Measurements from ENCODE around the gene PITPNB.

PITPNB gene

GRCh38 chr22:27820896-27821866, 97.9 kb downstream of the PITPNB start:
- no peaks in the 10 kb centered on the region for H3K9me3 ChIP-seq (ENCODE audit: control insufficient read depth in 2 of 2, low read length in 2 of 2)
- no peaks in the 10 kb centered on the region for H3K4me1 ChIP-seq (ENCODE audit: control insufficient read depth in 2 of 2, insufficient read depth in 2 of 2, low read length in 2 of 2)
- no peak overlapping the region for H3K4me3 ChIP-seq (ENCODE audit: low read length in 2 of 2)
- H3K36me3 ChIP-seq (ENCODE audit: control insufficient read depth in 2 of 2, insufficient read depth in 2 of 2, low read length in 2 of 2), result no peaks in the 10 kb centered on the region
- H3K27ac ChIP-seq (ENCODE audit: low read depth in 2 of 2, low read length in 2 of 2), result no peak overlapping the region
- H3K9ac ChIP-seq (ENCODE audit: low read depth in 1 of 2, low read length in 2 of 2), result no peak overlapping the region
- no peaks in the 10 kb centered on the region for H3K27me3 ChIP-seq (ENCODE audit: control insufficient read depth in 2 of 2, insufficient read depth in 2 of 2, low read length in 2 of 2)

GRCh38 chr22:27816552-27816951, 102.5 kb downstream of the PITPNB start:
- Histone ChIP-seq H3K27ac (ENCODE audit: low read depth in 2 of 2, low read length in 2 of 2) (no peak overlapping the region), H3K36me3 (ENCODE audit: control insufficient read depth in 2 of 2, insufficient read depth in 2 of 2, low read length in 2 of 2) (no peaks in the 10 kb centered on the region), H3K27me3 (ENCODE audit: control insufficient read depth in 2 of 2, insufficient read depth in 2 of 2, low read length in 2 of 2) (no peaks in the 10 kb centered on the region), H3K9me3 (ENCODE audit: control insufficient read depth in 2 of 2, low read length in 2 of 2) (no peaks in the 10 kb centered on the region), H3K4me1 (ENCODE audit: control insufficient read depth in 2 of 2, insufficient read depth in 2 of 2, low read length in 2 of 2) (no peaks in the 10 kb centered on the region), H3K4me3 (ENCODE audit: low read length in 2 of 2) (no peak overlapping the region), H3K9ac (ENCODE audit: low read depth in 1 of 2, low read length in 2 of 2) (no peak overlapping the region)

GRCh38 chr22:27815826-27816530, 103.1 kb downstream of the PITPNB start:
- Histone ChIP-seq H3K27me3 (ENCODE audit: control insufficient read depth in 2 of 2, insufficient read depth in 2 of 2, low read length in 2 of 2) (no peaks in the 10 kb centered on the region), H3K9ac (ENCODE audit: low read depth in 1 of 2, low read length in 2 of 2) (no peak overlapping the region), H3K4me3 (ENCODE audit: low read length in 2 of 2) (no peak overlapping the region), H3K27ac (ENCODE audit: low read depth in 2 of 2, low read length in 2 of 2) (no peak overlapping the region), H3K4me1 (ENCODE audit: control insufficient read depth in 2 of 2, insufficient read depth in 2 of 2, low read length in 2 of 2) (peaks cover 0 to under 1% of the 10 kb centered on the region in 2 donors), H3K36me3 (ENCODE audit: control insufficient read depth in 2 of 2, insufficient read depth in 2 of 2, low read length in 2 of 2) (no peaks in the 10 kb centered on the region), H3K9me3 (ENCODE audit: control insufficient read depth in 2 of 2, low read length in 2 of 2) (no peaks in the 10 kb centered on the region)

- Histone ChIP-seq H3K4me1 (ENCODE audit: control insufficient read depth in 2 of 2, insufficient read depth in 2 of 2, low read length in 2 of 2) (peaks cover 0 to 3% of the 10 kb centered on the region in 2 donors), H3K9me3 (ENCODE audit: control insufficient read depth in 2 of 2, low read length in 2 of 2) (no peaks in the 10 kb centered on the region), H3K27ac (ENCODE audit: low read depth in 2 of 2, low read length in 2 of 2) (no peak overlapping the region), H3K4me3 (ENCODE audit: low read length in 2 of 2) (no peak overlapping the region), H3K36me3 (ENCODE audit: control insufficient read depth in 2 of 2, insufficient read depth in 2 of 2, low read length in 2 of 2) (no peaks in the 10 kb centered on the region), H3K27me3 (ENCODE audit: control insufficient read depth in 2 of 2, insufficient read depth in 2 of 2, low read length in 2 of 2) (peaks cover 0 to 4% of the 10 kb centered on the region in 2 donors), H3K9ac (ENCODE audit: low read depth in 1 of 2, low read length in 2 of 2) (no peak overlapping the region)
Observed at GRCh38 chr22:27814993-27815392, 104.1 kb downstream of the PITPNB start.

GRCh38 chr22:27811778-27812177, 107.3 kb downstream of the PITPNB start:
- no peaks in the 10 kb centered on the region for H3K36me3 ChIP-seq (ENCODE audit: control insufficient read depth in 2 of 2, insufficient read depth in 2 of 2, low read length in 2 of 2)
- no peak overlapping the region for H3K9ac ChIP-seq (ENCODE audit: low read depth in 1 of 2, low read length in 2 of 2)
- H3K9me3 ChIP-seq (ENCODE audit: control insufficient read depth in 2 of 2, low read length in 2 of 2), result no peaks in the 10 kb centered on the region
- peaks cover 7% of the 10 kb centered on the region in 2 donors for H3K27me3 ChIP-seq (ENCODE audit: control insufficient read depth in 2 of 2, insufficient read depth in 2 of 2, low read length in 2 of 2)
- H3K27ac ChIP-seq (ENCODE audit: low read depth in 2 of 2, low read length in 2 of 2), result no peak overlapping the region
- no peak overlapping the region for H3K4me3 ChIP-seq (ENCODE audit: low read length in 2 of 2)
- H3K4me1 ChIP-seq (ENCODE audit: control insufficient read depth in 2 of 2, insufficient read depth in 2 of 2, low read length in 2 of 2), result peaks cover 0 to 3% of the 10 kb centered on the region in 2 donors

GRCh38 chr22:27810609-27811151, 108.4 kb downstream of the PITPNB start:
- peaks cover 7% of the 10 kb centered on the region in 2 donors for H3K27me3 ChIP-seq (ENCODE audit: control insufficient read depth in 2 of 2, insufficient read depth in 2 of 2, low read length in 2 of 2)
- H3K4me3 ChIP-seq (ENCODE audit: low read length in 2 of 2), result no peak overlapping the region
- H3K4me1 ChIP-seq (ENCODE audit: control insufficient read depth in 2 of 2, insufficient read depth in 2 of 2, low read length in 2 of 2), result peaks cover 0 to 3% of the 10 kb centered on the region in 2 donors
- peak overlapping the region; percentile 12 to 23 for H3K27ac ChIP-seq (ENCODE audit: low read depth in 2 of 2, low read length in 2 of 2)
- no peak overlapping the region for H3K9ac ChIP-seq (ENCODE audit: low read depth in 1 of 2, low read length in 2 of 2)
- no peaks in the 10 kb centered on the region for H3K9me3 ChIP-seq (ENCODE audit: control insufficient read depth in 2 of 2, low read length in 2 of 2)
- H3K36me3 ChIP-seq (ENCODE audit: control insufficient read depth in 2 of 2, insufficient read depth in 2 of 2, low read length in 2 of 2), result no peaks in the 10 kb centered on the region

- Histone ChIP-seq H3K27me3 (ENCODE audit: control insufficient read depth in 2 of 2, insufficient read depth in 2 of 2, low read length in 2 of 2) (peaks cover 7 to 11% of the 10 kb centered on the region in 2 donors), H3K9me3 (ENCODE audit: control insufficient read depth in 2 of 2, low read length in 2 of 2) (no peaks in the 10 kb centered on the region), H3K36me3 (ENCODE audit: control insufficient read depth in 2 of 2, insufficient read depth in 2 of 2, low read length in 2 of 2) (no peaks in the 10 kb centered on the region), H3K27ac (ENCODE audit: low read depth in 2 of 2, low read length in 2 of 2) (peak overlapping the region; percentile 12 to 23), H3K9ac (ENCODE audit: low read depth in 1 of 2, low read length in 2 of 2) (no peak overlapping the region), H3K4me3 (ENCODE audit: low read length in 2 of 2) (no peak overlapping the region), H3K4me1 (ENCODE audit: control insufficient read depth in 2 of 2, insufficient read depth in 2 of 2, low read length in 2 of 2) (peaks cover 0 to 3% of the 10 kb centered on the region in 2 donors)
Observed at GRCh38 chr22:27809700-27810608, 109.1 kb downstream of the PITPNB start.

GRCh38 chr22:27809226-27809603, 109.8 kb downstream of the PITPNB start:
- Histone ChIP-seq H3K27me3 (ENCODE audit: control insufficient read depth in 2 of 2, insufficient read depth in 2 of 2, low read length in 2 of 2) (peaks cover 11 to 15% of the 10 kb centered on the region in 2 donors), H3K9me3 (ENCODE audit: control insufficient read depth in 2 of 2, low read length in 2 of 2) (no peaks in the 10 kb centered on the region), H3K4me3 (ENCODE audit: low read length in 2 of 2) (no peak overlapping the region), H3K9ac (ENCODE audit: low read depth in 1 of 2, low read length in 2 of 2) (no peak overlapping the region), H3K36me3 (ENCODE audit: control insufficient read depth in 2 of 2, insufficient read depth in 2 of 2, low read length in 2 of 2) (no peaks in the 10 kb centered on the region), H3K27ac (ENCODE audit: low read depth in 2 of 2, low read length in 2 of 2) (no peak overlapping the region), H3K4me1 (ENCODE audit: control insufficient read depth in 2 of 2, insufficient read depth in 2 of 2, low read length in 2 of 2) (peaks cover 2 to 3% of the 10 kb centered on the region in 2 donors)

- H3K27me3 ChIP-seq (ENCODE audit: control insufficient read depth in 2 of 2, insufficient read depth in 2 of 2, low read length in 2 of 2), result peaks cover 13 to 15% of the 10 kb centered on the region in 2 donors
- no peak overlapping the region for H3K9ac ChIP-seq (ENCODE audit: low read depth in 1 of 2, low read length in 2 of 2)
- H3K4me1 ChIP-seq (ENCODE audit: control insufficient read depth in 2 of 2, insufficient read depth in 2 of 2, low read length in 2 of 2), result peaks cover 2 to 3% of the 10 kb centered on the region in 2 donors
- no peaks in the 10 kb centered on the region for H3K9me3 ChIP-seq (ENCODE audit: control insufficient read depth in 2 of 2, low read length in 2 of 2)
- no peak overlapping the region for H3K27ac ChIP-seq (ENCODE audit: low read depth in 2 of 2, low read length in 2 of 2)
- H3K36me3 ChIP-seq (ENCODE audit: control insufficient read depth in 2 of 2, insufficient read depth in 2 of 2, low read length in 2 of 2), result no peaks in the 10 kb centered on the region
- H3K4me3 ChIP-seq (ENCODE audit: low read length in 2 of 2), result no peak overlapping the region
Observed at GRCh38 chr22:27808451-27809225, 110.4 kb downstream of the PITPNB start.
